B cell (primary cell): Measurements from ENCODE around the gene TBX20. TPM values are rescaled to one million over a fixed set of nuclear protein-coding genes. Genes with fewer than 3 reads are reported as not detected.

ENCODE experiments used
- ATAC-seq: fragments of 200-7000 bp; cut with Tn5 transposase; one replicate; pipeline ENCODE4 v1.10.0; 2021; ENCODE audit warnings: low read depth, mild to moderate bottlenecking, moderate number of reproducible peaks, moderate library complexity
- CTCF ChIA-PET: fragments of 350-600 bp; sonication (Branson Sonifier 250); formaldehyde crosslinking; loops from one replicate; lab custom pipeline; 2021; ENCODE audit warnings: antibody characterized with exemption, inconsistent platforms; lab: Charles Lee
- POLR2A ChIA-PET: fragments of 350-600 bp; sonication (Branson Sonifier 250); formaldehyde crosslinking; loops from one replicate; lab custom pipeline; 2021; ENCODE audit warnings: antibody characterized with exemption; lab: Charles Lee
- DNase-seq: peaks from one replicate; pipeline ENCODE4 v3.0.0; 2013
- H2AFZ ChIP-seq: 2 replicates; pipeline ENCODE4 v1.6.1; 2012; ENCODE audit warnings: mild to moderate bottlenecking, low read depth, low read length; ENCODE audit not compliant: insufficient read depth, poor library complexity, severe bottlenecking
- H3K27ac ChIP-seq, 2 donors: 1 replicate in 1 of 2; 2 replicates in 1 of 2; pipeline ENCODE4 v1.5.1; 2012 to 2013; ENCODE audit warnings: low read length in 2 of 2, mild to moderate bottlenecking in 2 of 2, moderate library complexity in 1 of 2
- H3K27me3 ChIP-seq, 4 experiments: fragments of 200-600 bp in 1 of 4; sonication (generic) in 1 of 4; replicated peaks in 1 of 4; 1 replicate in 2 of 4; 2 replicates in 2 of 4; pipeline versions ENCODE4 v1.6.1 to v1.7.0; 2013 to 2016; ENCODE audit warnings: low read length in 3 of 4, mild to moderate bottlenecking in 2 of 4, mixed read lengths in 1 of 4, moderate library complexity in 1 of 4; ENCODE audit not compliant: insufficient read depth in 4 of 4, control insufficient read depth in 3 of 4; ENCODE audit errors: control extremely low read depth in 1 of 4
- H3K36me3 ChIP-seq, 2 experiments: replicated peaks in 1 of 2; 1 replicate in 1 of 2; 2 replicates in 1 of 2; pipeline versions ENCODE4 v1.6.1 to v1.7.1; 2013; ENCODE audit warnings: low read length in 1 of 2; ENCODE audit not compliant: insufficient read depth in 2 of 2, control insufficient read depth in 1 of 2; ENCODE audit errors: control extremely low read depth in 1 of 2, extremely low read depth in 1 of 2
- H3K4me1 ChIP-seq, 2 donors: fragments of 200-600 bp in 1 of 2; sonication (generic) in 1 of 2; 1 replicate in 1 of 2; 2 replicates in 1 of 2; pipeline versions ENCODE4 v1.5.1 to v1.6.1; 2013 to 2017; ENCODE audit warnings: low read length in 2 of 2; ENCODE audit not compliant: control insufficient read depth in 2 of 2, insufficient read depth in 2 of 2
- H3K4me2 ChIP-seq: replicated peaks from 2 replicates; pipeline ENCODE3; 2012; ENCODE audit warnings: mild to moderate bottlenecking, low read depth, low read length; ENCODE audit not compliant: poor library complexity, severe bottlenecking
- H3K4me3 ChIP-seq, 5 experiments: fragments of 200-600 bp in 1 of 5; sonication (generic) in 1 of 5; 1 replicate in 3 of 5; 2 replicates in 2 of 5; pipeline versions ENCODE4 v1.5.1 to v1.7.0; 2011 to 2016; ENCODE audit warnings: low read length in 4 of 5, mild to moderate bottlenecking in 4 of 5, low read depth in 2 of 5, control low read depth in 1 of 5, moderate library complexity in 1 of 5; ENCODE audit not compliant: insufficient read depth in 1 of 5; ENCODE audit errors: control extremely low read depth in 1 of 5, extremely low read depth in 1 of 5
- H3K79me2 ChIP-seq: fragments of 200-600 bp; sonication (generic); one replicate; pipeline ENCODE4 v1.6.0; 2016; ENCODE audit warnings: low read length; ENCODE audit not compliant: control insufficient read depth, insufficient read depth
- H3K9ac ChIP-seq: fragments of 200-600 bp; sonication (generic); 2 replicates; pipeline ENCODE4 v1.6.1; 2017; ENCODE audit warnings: mild to moderate bottlenecking, low read length, moderate library complexity
- H3K9me3 ChIP-seq, 3 donors: one replicate each; pipeline versions ENCODE4 v1.6.1 to v1.7.1; 2013; ENCODE audit warnings: low read length in 2 of 3; ENCODE audit not compliant: control insufficient read depth in 2 of 3, insufficient read depth in 1 of 3; ENCODE audit errors: control extremely low read depth in 1 of 3
- H4K20me1 ChIP-seq: 2 replicates; pipeline ENCODE4 v1.6.0; 2012; ENCODE audit warnings: mild to moderate bottlenecking, low read length; ENCODE audit not compliant: insufficient read depth, control insufficient read depth, poor library complexity, severe bottlenecking
- H3K27ac Mint-ChIP-seq: one replicate; pipeline ENCODE4 v1.8.0; 2021; ENCODE audit warnings: mixed read lengths
- H3K27me3 Mint-ChIP-seq: one replicate; pipeline ENCODE4 v1.8.0; 2021; ENCODE audit warnings: mixed read lengths
- H3K4me1 Mint-ChIP-seq: one replicate; pipeline ENCODE4 v1.8.0; 2021; ENCODE audit warnings: mixed read lengths
- H3K4me3 Mint-ChIP-seq: one replicate; pipeline ENCODE4 v1.8.0; 2021; ENCODE audit warnings: mixed read lengths
- H3K9me3 Mint-ChIP-seq: one replicate; pipeline ENCODE4 v1.8.0; 2022; ENCODE audit warnings: mixed read lengths; ENCODE audit not compliant: insufficient read depth
- EZH2 ChIP-seq: IDR thresholded peaks from 2 replicates; pipeline ENCODE4 v1.6.1; 2012; ENCODE audit warnings: borderline replicate concordance, low read depth, mild to moderate bottlenecking, moderate library complexity, low read length; ENCODE audit not compliant: insufficient read depth, poor library complexity, severe bottlenecking
- WGBS: methylation state at CpG from one replicate; pipeline ENCODE4 v1.1.5; 2013; ENCODE audit warnings: missing lambda C conversion rate; ENCODE audit not compliant: insufficient coverage; 5-methylcytosine and 5-hydroxymethylcytosine counted together
- intact Hi-C: fragments of 100-400 bp; cut with micrococcal nuclease; formaldehyde crosslinking; loops from one replicate; pipeline ENCODE4 v1.10.0; 2022
- polyA plus RNA-seq: library from polyadenylated mRNA; depleted of rRNA; stranded (reverse); fragments of >200 nt; gene quantifications from 2 replicates; pipeline ENCODE4 v1.2.3, GENCODE V29; 2012
- total RNA-seq, 2 donors: library from RNA; stranded (reverse); fragments of 120-200 nt in 1 of 2; gene quantifications; 1 replicate in 1 of 2; 2 replicates in 1 of 2; pipeline versions ENCODE4 v1.2.3 to v1.2.4, GENCODE V29; 2013 to 2022
- TF ChIP-seq, protein P1 (sequence below): fragments of 200-600 bp; IDR thresholded peaks from one replicate; pipeline ENCODE4 v1.8.0; 2022; ENCODE audit warnings: antibody characterized with exemption, mild to moderate bottlenecking

The TBX20 gene
- total and polyA plus RNA-seq, 2 donors (not counting 1 experiment from before 2014, with no cell fraction given), result 0.25 TPM; not detected in 1

DNA sequence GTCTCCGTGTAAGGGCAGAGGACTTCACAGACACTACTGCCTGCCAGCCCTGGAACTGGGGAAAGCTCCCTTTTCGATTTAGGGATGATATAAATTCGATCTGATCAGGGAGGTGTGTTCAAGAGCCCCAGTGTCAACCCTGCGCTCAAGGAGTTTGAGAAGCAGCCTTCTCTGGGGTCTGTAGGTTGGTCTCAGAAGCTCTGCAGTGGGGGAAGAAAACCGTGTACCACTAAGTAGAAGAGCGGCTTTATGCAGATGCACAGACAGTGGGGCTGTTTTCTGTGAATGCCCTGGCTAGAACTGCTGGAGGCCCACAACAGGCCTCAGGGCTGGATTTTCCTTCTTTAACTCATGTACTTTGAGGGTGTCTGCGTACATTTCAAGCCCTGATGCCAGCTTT, 6.3 kb upstream of the TBX20 start:
- no peak overlapping the region for H3K27ac ChIP-seq
- no peak overlapping the region for H3K4me3 ChIP-seq
- peaks cover 72% of the 10 kb centered on the region for H3K27me3 Mint-ChIP-seq
- ChIA-PET CTCF (no interaction called here), POLR2A (no interaction called here)
- H2AFZ ChIP-seq, result no peak overlapping the region
- peaks cover 0 to 91% (median 72%) of the 10 kb centered on the region in 4 experiments for H3K27me3 ChIP-seq
- no peak overlapping the region for H3K27ac Mint-ChIP-seq
- H3K4me3 Mint-ChIP-seq, result no peak overlapping the region
- no peaks in the 10 kb centered on the region for H4K20me1 ChIP-seq
- H3K9me3 ChIP-seq, result peaks cover 0 to 48% (median 6%) of the 10 kb centered on the region in 3 donors
- peaks cover 8 to 37% of the 10 kb centered on the region in 2 donors for H3K4me1 ChIP-seq
- DNase-seq, result no peak
- no peak for TF ChIP-seq EZH2
- TF ChIP-seq, protein P1, sequence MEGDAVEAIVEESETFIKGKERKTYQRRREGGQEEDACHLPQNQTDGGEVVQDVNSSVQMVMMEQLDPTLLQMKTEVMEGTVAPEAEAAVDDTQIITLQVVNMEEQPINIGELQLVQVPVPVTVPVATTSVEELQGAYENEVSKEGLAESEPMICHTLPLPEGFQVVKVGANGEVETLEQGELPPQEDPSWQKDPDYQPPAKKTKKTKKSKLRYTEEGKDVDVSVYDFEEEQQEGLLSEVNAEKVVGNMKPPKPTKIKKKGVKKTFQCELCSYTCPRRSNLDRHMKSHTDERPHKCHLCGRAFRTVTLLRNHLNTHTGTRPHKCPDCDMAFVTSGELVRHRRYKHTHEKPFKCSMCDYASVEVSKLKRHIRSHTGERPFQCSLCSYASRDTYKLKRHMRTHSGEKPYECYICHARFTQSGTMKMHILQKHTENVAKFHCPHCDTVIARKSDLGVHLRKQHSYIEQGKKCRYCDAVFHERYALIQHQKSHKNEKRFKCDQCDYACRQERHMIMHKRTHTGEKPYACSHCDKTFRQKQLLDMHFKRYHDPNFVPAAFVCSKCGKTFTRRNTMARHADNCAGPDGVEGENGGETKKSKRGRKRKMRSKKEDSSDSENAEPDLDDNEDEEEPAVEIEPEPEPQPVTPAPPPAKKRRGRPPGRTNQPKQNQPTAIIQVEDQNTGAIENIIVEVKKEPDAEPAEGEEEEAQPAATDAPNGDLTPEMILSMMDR, result no peak
- no peak for ATAC-seq
- WGBS, result 20% methylated on average over 6 of the region's 7 CpGs
- H3K9me3 Mint-ChIP-seq, result no peaks in the 10 kb centered on the region
- intact Hi-C loops, result no loop called here
- no peak overlapping the region for H3K9ac ChIP-seq
- peaks cover 4% of the 10 kb centered on the region for H3K4me1 Mint-ChIP-seq
- H3K79me2 ChIP-seq, result no peaks in the 10 kb centered on the region
- no peaks in the 10 kb centered on the region for H3K36me3 ChIP-seq
- H3K4me2 ChIP-seq, result no peak overlapping the region

DNA sequence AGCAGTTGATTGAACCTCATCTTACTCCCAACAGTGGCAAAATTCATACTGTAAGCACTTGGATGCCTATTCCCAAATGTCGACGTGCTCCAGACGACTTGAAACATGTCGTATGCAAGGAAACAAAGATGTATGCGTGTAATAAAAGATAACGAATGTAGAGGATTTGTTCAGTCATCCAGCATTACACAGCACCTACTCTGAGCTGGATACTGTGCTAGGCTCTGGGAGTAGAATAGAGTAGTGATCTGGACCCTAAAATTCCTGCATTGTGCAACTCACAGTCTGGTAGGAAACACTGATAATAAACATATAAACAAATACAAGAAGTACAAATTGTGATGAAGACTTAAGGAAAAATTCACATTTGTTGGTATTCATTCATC, 5.6 kb upstream of the TBX20 start:
- H3K36me3 ChIP-seq, result no peaks in the 10 kb centered on the region
- H3K4me1 ChIP-seq, result peaks cover 11 to 39% of the 10 kb centered on the region in 2 donors
- Mint-ChIP-seq H3K4me1 (peaks cover 4% of the 10 kb centered on the region), H3K9me3 (no peaks in the 10 kb centered on the region), H3K27me3 (peaks cover 69% of the 10 kb centered on the region), H3K4me3 (no peak overlapping the region), H3K27ac (no peak overlapping the region)
- H3K27ac ChIP-seq, result no peak overlapping the region
- no peaks in the 10 kb centered on the region for H3K79me2 ChIP-seq
- ATAC-seq, result no peak
- H3K9ac ChIP-seq, result no peak overlapping the region
- H3K4me3 ChIP-seq, result no peak overlapping the region
- intact Hi-C loops, result no loop called here
- H3K27me3 ChIP-seq, result peaks cover 0 to 93% (median 76%) of the 10 kb centered on the region in 4 experiments
- H2AFZ ChIP-seq, result no peak overlapping the region
- no peak overlapping the region for H3K4me2 ChIP-seq
- CTCF ChIA-PET, result no interaction called here
- POLR2A ChIA-PET, result no interaction called here
- TF ChIP-seq EZH2, result no peak
- TF ChIP-seq, protein P1, result no peak
- WGBS, result no CpG with 5 or more reads among the region's 6 CpGs
- DNase-seq, result no peak
- H4K20me1 ChIP-seq, result no peaks in the 10 kb centered on the region
- H3K9me3 ChIP-seq, result peaks cover 0 to 54% (median 13%) of the 10 kb centered on the region in 3 donors
